Head of caudate nucleus (tissue), 42 donors: ENCODE data around the gene ANKS1A.
"Not testable (repeated sequence)": the region's sequence is repeated elsewhere in the genome, so short reads cannot be mapped to it uniquely, and the experiment has no call there.

ENCODE experiments used
- DNase-seq, 42 donors: peaks; one replicate each; pipeline versions ENCODE4 v3.0.0 to v3.0.0-alpha.2; 2020 to 2021; ENCODE audit warnings: mixed read lengths in 7 of 42
- intact Hi-C: fragments of 100-400 bp; cut with DNase I; formaldehyde crosslinking; loops from one replicate; pipeline ENCODE4 v1.15.0; 2022

ANKS1A gene

DNA sequence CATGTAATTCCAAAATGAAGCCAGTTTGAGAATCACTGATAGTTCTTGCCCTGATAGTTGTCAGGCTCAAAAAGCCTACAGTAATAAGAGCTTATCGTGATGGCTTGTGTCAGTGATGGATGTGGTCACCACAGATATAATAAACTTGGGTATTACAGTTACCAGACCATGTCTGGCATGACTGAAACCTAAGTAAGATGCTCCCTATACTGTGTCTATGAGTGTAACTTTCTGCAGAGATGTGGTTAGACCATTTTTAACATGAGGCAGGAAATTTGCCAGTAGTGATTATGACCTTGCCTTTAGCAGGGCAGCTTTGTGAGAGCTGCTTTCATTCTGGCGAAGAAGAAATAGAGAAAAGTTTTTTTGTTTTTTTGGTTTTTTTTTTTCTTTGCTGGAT, 90.2 kb downstream of the ANKS1A start:
- intact Hi-C loops, result no loop called here
- DNase-seq, result no peak

DNA sequence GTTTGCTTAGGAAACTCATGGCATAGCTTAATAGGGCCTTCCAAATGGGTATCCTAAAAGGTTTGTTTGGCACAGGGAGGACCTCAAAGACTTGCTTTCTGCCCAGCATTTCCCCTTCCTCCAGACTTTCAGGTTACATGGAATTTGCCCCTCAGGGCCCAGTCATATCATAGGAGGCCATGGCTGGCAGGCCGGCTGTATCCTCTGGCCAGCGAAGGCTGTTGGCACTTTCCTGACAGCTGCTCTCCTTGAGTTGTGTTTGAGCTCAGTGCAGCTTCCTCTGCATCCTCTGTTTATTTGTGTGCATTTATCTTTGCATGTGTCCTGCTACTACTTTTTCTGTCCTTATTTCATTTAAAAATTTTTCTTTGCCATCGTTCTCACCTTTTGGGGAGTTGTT, 90.9 kb downstream of the ANKS1A start:
- intact Hi-C loops, result loop anchor here (10.0 kb wide), 1 partner anchor 265 kb away; no protein-coding TSS in a partner anchor
- no peak for DNase-seq

DNA sequence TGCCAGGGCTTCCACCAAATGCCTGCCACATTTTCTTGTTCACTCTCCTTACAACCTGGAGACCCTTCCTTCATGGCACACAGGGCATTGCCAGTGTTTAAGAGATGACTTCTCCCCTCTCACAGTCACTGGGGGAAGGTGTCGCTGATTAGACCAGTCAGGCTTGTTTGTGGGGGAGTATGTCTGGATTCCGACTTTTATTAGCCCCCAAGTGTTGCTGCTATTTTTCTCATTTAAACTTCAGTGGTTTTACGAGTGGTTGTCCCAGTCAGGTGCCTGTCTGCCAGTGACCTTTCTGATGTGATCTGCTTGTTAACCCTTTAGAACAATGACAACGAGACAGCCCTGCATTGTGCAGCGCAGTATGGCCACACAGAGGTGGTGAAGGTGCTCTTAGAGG, 92.3 kb downstream of the ANKS1A start:
- DNase-seq, result no peak
- intact Hi-C loops, result loop anchor here (10.0 kb wide), 1 partner anchor 263 kb away; no protein-coding TSS in a partner anchor

DNA sequence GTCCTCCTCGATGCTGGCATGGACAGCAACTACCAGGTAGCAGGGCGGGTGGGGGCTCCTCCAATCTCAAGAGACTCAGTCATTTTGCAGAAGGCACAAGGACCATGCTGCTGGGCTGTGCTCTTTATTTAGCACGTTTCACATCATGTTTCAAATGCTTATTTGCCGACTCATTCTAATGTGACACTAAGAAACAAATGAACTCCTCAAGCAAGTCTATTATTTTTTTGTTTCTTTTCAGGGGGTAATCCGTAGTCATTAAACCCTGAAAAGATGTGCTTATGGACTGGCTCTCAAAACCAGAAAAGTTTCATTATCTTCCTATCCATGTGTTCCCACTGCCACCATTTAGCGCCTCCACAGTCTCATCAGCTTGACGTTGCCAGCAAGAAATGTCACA, 92.9 kb downstream of the ANKS1A start:
- no peak for DNase-seq
- intact Hi-C loops, result loop anchor here (10.0 kb wide), 1 partner anchor 263 kb away; no protein-coding TSS in a partner anchor

DNA sequence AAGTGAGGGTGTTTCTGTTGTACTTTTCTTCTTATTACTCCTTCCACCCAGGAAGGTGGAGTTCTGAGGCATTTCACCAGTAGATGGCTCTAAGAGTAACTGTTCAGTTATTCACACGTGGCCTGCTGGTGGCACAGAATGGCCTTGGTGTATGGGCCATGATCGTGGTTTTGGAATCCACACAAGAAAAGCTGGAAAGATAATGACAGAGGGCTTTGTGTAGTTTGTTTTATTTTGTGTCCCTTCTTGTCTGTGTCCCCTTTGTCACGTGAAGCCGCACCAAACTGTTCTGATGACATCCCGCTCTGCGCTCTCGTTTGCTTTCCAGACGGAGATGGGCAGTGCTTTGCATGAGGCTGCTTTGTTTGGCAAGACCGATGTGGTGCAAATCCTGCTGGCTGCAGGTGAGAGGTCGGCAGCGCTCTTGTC, 93.4 kb downstream of the ANKS1A start:
- peak; percentile 21 to 86 (median 61) for DNase-seq
- intact Hi-C loops, result loop anchor here (10.0 kb wide), 1 partner anchor 262 kb away; no protein-coding TSS in a partner anchor

DNA sequence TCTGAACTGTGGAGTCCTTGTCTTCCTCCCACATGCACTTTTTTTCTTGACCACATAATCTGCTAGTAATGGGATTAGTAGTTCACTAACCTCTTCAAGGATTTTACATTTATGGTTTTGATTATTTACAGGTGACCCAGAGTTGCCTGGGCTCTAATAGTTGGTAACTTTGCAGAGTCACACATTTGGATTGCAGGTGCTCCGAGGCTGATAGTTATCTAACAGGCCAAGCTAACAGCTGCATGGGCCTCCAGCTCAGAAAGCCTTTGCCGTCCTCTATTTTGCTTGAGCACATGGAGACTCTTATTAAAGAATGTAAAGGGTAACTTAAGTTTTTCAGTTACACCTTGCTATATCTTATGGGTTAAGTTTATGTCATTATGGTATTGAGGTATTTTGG, 95.4 kb downstream of the ANKS1A start:
- DNase-seq, result no peak
- intact Hi-C loops, result loop anchor here (10.0 kb wide), 1 partner anchor 260 kb away; no protein-coding TSS in a partner anchor

DNA sequence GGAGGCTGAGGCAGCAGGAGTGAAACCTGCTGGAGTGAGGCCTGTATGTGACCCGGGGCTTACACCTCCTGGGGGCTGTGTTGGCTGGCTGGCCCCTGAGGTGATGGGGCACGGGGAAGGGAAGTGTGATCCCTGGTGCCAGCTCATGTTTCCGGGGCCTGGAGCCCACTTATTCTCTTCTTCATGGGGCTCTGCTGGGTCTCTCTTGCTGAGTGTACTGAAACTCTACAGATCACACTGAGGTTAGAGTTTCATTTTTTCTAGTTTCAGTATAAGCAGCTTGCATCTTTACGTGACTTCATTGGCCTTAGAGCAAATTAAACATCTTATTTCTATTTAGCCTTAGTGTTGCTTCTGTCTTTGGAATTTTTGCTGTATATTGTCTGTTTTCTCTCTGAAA, 96.2 kb downstream of the ANKS1A start:
- DNase-seq, result no peak
- intact Hi-C loops, result loop anchor here (10.0 kb wide), 1 partner anchor 260 kb away; no protein-coding TSS in a partner anchor

DNA sequence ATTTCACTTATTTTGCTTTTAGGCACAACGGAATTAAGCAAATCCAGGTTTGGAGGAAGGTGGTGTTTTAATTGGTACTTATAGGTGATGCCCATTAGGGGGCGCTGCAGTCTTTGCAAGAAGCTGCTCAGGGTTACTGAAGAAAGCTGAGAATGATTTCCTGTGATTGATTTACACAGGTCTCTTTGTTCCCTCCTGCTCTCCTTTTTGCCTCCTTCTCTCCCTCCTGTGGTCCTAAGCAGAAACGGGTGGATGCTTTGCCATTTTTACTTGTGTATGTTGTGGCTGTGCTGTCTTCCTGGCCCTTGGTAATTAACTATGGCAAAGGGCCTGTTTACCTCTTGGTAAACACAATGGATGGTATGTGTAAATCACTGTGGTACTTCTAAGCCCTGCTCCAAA, 97.8 kb downstream of the ANKS1A start:
- intact Hi-C loops, result loop anchor here (1.0 to 10.0 kb wide), 2 partner anchors 153 to 258 kb away; no protein-coding TSS in a partner anchor
- DNase-seq, result peak; percentile 42 to 93 (median 79)

DNA sequence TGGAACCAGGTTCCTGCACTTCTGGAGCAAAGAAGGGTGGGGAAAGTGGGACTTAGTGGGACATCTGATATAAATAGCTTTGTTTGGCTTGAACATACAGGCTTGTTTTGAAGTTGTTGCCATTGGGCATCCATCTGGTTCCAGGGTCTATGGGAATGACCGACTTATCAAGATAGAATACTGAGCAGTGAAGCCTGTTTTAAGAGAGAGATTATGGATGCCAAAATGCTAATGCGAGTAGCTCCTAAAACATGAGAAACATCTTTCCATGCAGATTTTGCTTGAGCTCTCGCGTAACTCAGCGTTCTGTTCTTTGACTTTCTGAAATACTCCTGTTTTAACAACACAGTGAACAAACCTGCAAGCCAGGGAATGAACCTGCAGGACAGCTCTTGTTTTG, 98.5 kb downstream of the ANKS1A start:
- intact Hi-C loops, result loop anchor here (10.0 kb wide), 1 partner anchor 257 kb away; no protein-coding TSS in a partner anchor
- no peak for DNase-seq

DNA sequence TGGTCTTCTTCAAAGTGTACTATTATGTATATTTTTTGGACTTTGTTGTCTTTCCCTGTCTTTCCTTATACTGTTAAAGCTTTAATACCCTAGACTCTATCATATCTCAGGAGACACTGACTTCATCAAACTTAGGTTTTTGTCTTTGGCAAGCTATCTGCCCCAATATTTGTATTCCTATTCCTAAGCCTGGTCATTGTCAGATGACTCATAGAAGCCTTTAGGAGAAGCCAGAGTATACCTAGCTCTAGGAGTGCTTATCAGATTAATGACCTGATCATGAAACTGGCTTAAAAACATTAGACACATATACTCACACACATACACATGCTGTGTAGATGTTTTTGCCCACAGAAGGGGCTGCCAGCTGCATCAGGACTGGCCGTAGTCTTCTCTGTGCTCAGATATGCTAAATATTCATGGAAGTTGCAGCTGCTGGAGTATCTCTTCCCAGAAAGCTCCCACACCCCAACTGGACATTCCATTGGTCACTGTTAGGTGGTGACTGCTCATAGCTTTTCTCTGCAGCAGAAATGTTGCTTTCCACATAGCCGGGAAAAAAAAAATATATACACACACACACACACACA, 102.0 kb downstream of the ANKS1A start:
- DNase-seq, result no peak
- intact Hi-C loops, result no loop called here

DNA sequence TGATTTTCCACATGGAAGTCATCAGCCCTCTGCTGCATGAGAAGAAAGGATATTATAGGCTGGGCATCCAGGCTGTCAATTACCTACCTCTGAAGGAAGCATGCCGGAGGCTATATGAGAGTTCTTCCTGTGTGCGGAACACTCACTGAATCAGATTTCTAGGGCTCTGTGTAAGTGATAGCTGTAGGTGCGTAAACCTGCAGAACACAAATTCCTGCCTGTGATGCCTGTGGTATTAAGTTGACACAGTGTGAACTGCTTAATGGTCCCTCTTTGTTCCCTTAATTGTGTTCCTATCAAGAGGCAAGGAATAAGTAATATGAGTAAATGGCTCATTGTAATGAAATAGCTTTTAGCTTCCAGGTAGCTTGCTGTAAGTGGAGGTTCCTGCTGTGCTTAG, 103.3 kb downstream of the ANKS1A start:
- DNase-seq, result no peak
- intact Hi-C loops, result no loop called here

DNA sequence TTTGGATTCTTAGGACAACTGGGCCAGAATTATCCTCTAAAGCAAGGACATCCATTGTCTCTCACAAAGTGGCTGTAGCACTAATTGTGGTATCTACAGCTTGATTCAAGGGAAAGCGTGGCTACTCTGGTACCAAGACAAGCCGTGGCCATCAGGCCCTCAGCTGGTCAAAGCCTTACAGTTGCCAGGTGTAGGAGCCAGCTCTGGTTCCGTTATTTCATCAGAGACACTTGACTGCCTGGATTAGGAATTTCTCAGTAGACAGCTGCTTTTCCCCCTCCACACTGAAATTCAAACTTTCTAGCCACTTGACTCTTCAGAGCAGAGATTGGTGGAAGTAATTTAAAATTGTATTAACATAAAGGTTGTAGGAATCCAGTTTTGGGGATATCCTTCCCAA, 104.2 kb downstream of the ANKS1A start:
- intact Hi-C loops, result no loop called here
- no peak for DNase-seq

DNA sequence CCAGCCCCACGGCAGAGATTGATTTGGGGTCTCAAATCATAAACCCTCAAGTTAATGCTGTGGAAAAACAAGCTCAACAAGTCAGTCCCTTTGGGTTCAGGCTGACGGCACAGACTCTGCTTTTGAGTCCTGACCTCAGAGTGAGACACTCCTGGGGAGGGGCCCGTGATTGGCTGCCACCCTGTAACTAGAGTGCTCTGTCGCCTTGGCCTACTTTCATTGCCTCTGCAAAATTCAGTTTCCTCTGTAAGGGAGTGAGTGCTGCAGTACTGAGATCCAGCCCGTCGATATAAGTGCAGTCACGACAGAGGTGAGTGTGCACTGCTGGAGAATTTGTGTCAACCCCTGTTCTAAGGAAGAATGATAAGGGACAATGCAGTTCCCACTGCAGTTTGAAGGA, 105.6 kb downstream of the ANKS1A start:
- intact Hi-C loops, result no loop called here
- no peak for DNase-seq

DNA sequence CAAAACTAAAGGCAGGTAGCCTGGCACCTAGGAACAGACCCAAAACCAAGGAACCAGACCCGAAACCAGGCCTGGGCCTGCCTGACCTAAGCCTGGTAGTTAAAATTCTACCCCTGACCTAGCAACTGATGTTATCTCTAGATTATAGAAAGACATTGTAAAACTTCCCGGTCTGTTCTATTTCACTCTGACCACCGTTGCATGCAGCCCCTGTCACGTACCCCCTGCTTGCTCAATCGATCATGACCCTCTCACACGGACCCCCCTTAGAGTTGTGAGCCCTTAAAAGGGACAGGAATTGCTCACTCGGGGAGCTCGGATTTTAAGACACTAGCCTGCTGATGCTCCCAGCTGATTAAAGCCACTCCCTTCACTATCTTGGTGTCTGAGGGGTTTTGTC, 109.4 kb downstream of the ANKS1A start:
- intact Hi-C loops, DNase-seq: not testable (repeated sequence)

DNA sequence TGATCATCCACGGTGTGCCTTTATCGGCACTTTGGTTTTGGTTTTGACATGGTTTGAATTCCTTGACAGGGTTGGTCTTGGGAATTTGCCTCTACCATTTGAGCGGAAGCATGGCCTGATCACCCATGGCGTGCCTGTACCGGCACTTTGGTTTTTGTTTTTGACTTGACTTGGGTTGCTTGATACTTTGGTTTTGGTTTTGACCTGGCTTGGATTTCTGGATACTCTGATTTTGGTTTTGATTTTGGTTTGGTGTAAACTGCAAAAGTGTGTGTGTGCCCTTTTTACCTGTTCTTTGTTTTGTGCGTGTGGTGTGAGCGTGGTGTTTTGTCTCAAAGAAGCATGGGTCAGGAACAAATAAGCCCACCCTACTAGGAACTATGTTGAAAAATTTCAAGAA, 110.1 kb downstream of the ANKS1A start:
- intact Hi-C loops, result not testable (repeated sequence)

DNA sequence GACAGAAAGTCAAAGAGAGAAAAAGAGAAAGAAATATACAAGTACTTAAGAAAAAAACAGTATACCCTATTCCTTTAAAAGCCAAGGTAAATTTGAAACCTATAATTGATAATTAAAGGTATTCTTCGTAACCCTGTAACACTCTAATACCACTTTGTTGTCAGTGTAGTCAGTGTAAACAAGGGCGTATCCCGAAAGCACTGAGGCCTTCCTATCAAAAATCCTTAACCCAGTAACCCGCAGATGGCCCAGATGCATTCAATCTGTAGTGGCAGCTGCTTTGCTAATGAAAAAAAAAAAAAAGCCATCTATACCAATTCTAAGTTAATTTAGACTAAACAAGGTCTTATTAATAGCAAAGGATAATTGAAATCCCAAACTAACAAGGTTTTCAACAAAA, 110.9 kb downstream of the ANKS1A start:
- DNase-seq, intact Hi-C loops: not testable (repeated sequence)

More for the DNA sequence above, 110.1 kb downstream of the ANKS1A start:
- DNase-seq, result not testable (repeated sequence)

DNA sequence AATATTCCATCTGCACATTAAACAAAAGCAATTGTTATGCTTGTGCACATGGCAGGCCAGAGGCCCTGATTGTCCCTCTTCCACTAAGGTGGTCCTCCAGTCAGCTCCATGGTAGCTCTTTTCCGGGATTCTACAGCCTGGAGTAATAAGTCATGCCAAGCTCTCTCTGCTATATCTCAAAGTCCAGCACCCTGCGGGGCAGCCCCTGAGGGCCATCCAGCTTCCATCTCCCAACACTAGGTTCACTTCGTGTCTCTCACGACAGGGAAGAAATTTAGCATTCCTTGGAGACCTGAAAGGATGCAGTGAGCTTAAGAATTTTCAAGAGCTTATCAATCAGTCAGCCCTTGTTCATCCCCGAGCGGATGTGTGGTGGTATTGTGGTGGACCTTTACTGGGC, 112.3 kb downstream of the ANKS1A start:
- DNase-seq, intact Hi-C loops: not testable (repeated sequence)

DNA sequence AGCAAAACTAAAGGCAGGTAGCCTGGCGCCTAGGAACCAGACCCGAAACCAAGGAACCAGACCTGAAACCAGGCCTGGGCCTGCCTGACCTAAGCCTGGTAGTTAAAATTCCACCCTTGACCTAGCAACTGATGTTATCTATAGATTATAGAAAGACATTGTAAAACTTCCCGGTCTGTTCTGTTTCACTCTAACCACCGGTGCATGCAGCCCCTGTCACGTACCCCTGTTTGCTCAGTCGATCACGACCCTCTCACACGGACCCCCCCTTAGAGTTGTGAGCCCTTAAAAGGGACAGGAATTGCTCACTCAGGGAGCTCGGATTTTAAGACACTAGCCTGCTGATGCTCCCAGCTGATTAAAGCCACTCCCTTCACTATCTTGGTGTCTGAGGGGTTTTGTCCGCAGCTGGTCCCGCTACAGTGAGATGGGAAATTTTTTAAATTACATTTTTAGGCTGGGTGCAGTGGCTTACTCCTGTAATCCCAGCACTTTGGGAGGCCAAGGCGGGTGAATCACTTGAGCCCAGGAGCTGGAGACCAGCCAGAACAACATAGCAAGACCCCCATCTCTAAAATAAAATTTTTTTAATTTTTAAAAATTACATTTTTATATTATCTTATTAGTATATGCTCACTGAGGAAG, 115.0 kb downstream of the ANKS1A start:
- DNase-seq, intact Hi-C loops: not testable (repeated sequence)

DNA sequence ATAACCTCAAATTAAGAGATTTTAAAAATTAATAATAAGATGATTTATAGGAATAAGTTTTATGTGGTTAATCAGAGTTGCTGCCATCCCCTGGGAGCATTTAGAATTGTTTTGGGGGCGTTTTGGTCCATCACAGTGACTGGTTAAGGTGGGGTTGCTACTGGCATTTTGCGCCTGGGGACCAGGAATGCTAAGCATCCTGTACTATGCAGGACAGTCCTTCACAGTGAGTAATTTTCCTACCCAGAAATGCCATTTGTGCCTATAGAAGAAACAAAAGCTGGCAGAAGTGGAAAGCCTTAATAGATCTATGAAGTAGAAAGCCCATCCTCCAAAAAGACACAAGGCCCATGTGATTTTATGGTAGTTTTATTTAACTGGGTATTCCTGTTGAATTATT, 118.0 kb downstream of the ANKS1A start:
- intact Hi-C loops, result no loop called here

DNA sequence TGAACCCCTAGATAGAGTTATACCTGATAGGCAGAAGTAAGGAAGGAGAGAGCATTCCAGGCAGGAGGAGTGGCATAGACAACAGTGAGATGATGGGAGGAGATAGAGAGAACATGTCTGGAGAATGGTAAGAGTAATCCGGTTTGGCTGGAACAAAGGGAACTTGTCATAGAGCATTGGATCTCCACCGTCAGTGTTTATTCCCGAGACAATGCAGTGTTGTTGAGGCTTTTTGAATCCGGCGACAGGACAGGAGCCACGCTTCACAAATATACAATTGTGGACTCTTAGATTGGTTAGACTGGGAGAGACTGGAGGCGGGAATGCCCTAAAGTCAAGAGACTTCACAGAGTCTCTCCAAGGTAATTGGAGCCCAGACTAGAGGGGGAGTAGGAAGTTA, 119.8 kb downstream of the ANKS1A start:
- intact Hi-C loops, result no loop called here
- peak in 32 of 42 donors; percentile 29 to 88 (median 66) for DNase-seq

More for the DNA sequence above, 118.0 kb downstream of the ANKS1A start:
- no peak for DNase-seq
